PC-3 (cell line): Measurements from ENCODE around the gene TOX3. TPM values are rescaled to one million over a fixed set of nuclear protein-coding genes. Genes with fewer than 3 reads are reported as not detected.
A peak's percentile ranks its signal among the peaks of the same experiment; 100 is the strongest.

Source experiments
- ATAC-seq: fragments of 200-7000 bp; cut with Tn5 transposase; 2 replicates; pipeline ENCODE4 v1.9.1; 2020; ENCODE audit warnings: mild to moderate bottlenecking, moderate library complexity
- BruUV-seq: library from RNA; stranded (reverse); fragments of 400-500 nt; replicated peaks from 2 replicates; lab custom pipeline; 2021; lab: Mats Ljungman, UMichigan
- CTCF ChIA-PET: fragments of 300-600 bp; sonication (Branson Sonifier 250); formaldehyde crosslinking; loops from one replicate; lab custom pipeline; 2022; ENCODE audit warnings: antibody characterized with exemption; lab: Charles Lee
- POLR2A ChIA-PET: fragments of 300-600 bp; sonication (Branson Sonifier 250); formaldehyde crosslinking; loops from one replicate; lab custom pipeline; 2022; ENCODE audit warnings: antibody characterized with exemption; ENCODE audit not compliant: unreplicated experiment; lab: Charles Lee
- DNase-seq: peaks from one replicate; pipeline ENCODE4 v3.0.0-alpha.2; 2015
- H2AFZ ChIP-seq: fragments of 300-600 bp; sonication (generic); 2 replicates; pipeline ENCODE4 v1.6.0; 2016; ENCODE audit warnings: antibody characterized with exemption, low read length
- H3F3A ChIP-seq: fragments of 300-600 bp; sonication (generic); one replicate; pipeline ENCODE4 v1.6.0; 2017; ENCODE audit warnings: antibody characterized with exemption, low read length, control low read depth, mild to moderate bottlenecking; ENCODE audit not compliant: unreplicated experiment
- H3K27ac ChIP-seq: fragments of 300-600 bp; sonication (generic); 2 replicates; pipeline ENCODE4 v1.5.1; 2016; ENCODE audit warnings: mild to moderate bottlenecking, low read length
- H3K27me3 ChIP-seq: fragments of 300-600 bp; sonication (generic); 2 replicates; pipeline ENCODE4 v1.6.1; 2016; ENCODE audit warnings: low read length, mixed read lengths
- H3K36me3 ChIP-seq: fragments of 300-600 bp; sonication (generic); 2 replicates; pipeline ENCODE4 v1.6.1; 2016; ENCODE audit warnings: low read depth, mixed run types, low read length, mixed read lengths
- H3K4me1 ChIP-seq: fragments of 300-600 bp; sonication (generic); 2 replicates; pipeline ENCODE4 v1.5.1; 2016; ENCODE audit warnings: low read length; ENCODE audit not compliant: insufficient read depth
- H3K4me2 ChIP-seq: fragments of 300-600 bp; sonication (generic); 2 replicates; pipeline ENCODE4 v1.6.0; 2016; ENCODE audit warnings: low read length
- H3K4me3 ChIP-seq: fragments of 300-600 bp; sonication (generic); 2 replicates; pipeline ENCODE4 v1.5.1; 2016; ENCODE audit warnings: mild to moderate bottlenecking, low read length, mixed read lengths
- H3K79me2 ChIP-seq: fragments of 300-600 bp; sonication (generic); 2 replicates; pipeline ENCODE4 v1.6.1; 2017; ENCODE audit warnings: low read length, mixed read lengths
- H3K9ac ChIP-seq: fragments of 300-600 bp; sonication (generic); 2 replicates; pipeline ENCODE4 v1.6.0; 2016; ENCODE audit warnings: mild to moderate bottlenecking, low read length
- H3K9me2 ChIP-seq: fragments of 300-600 bp; sonication (generic); replicated peaks from 2 replicates; pipeline ENCODE4 v1.6.1; 2016; ENCODE audit warnings: mixed run types, low read length, mixed read lengths
- H3K9me3 ChIP-seq: fragments of 300-600 bp; sonication (generic); 2 replicates; pipeline ENCODE4 v1.6.1; 2016; ENCODE audit warnings: low read length, mixed read lengths
- H4K20me1 ChIP-seq: fragments of 300-600 bp; sonication (generic); 2 replicates; pipeline ENCODE4 v1.6.1; 2016; ENCODE audit warnings: low read length, mixed read lengths
- CTCF ChIP-seq: fragments of 300-600 bp; sonication (generic); conservative IDR thresholded peaks from 2 replicates; pipeline ENCODE4 v1.5.1; 2017; ENCODE audit warnings: antibody characterized with exemption, low read depth, mild to moderate bottlenecking, low read length
- EZH2 ChIP-seq: fragments of 300-600 bp; sonication (generic); IDR thresholded peaks from one replicate; pipeline ENCODE4 v1.6.1; 2017; ENCODE audit warnings: antibody characterized with exemption, mild to moderate bottlenecking, low read length; ENCODE audit not compliant: unreplicated experiment
- EZH2phosphoT487 ChIP-seq: fragments of 300-600 bp; sonication (generic); IDR thresholded peaks from 2 replicates; pipeline ENCODE4 v1.6.1; 2018; ENCODE audit warnings: mild to moderate bottlenecking, antibody characterized with exemption, low read length, borderline replicate concordance
- intact Hi-C: fragments of 100-400 bp; cut with micrococcal nuclease; formaldehyde crosslinking; loops from 2 replicates; pipeline ENCODE4 v1.9.0; 2023
- total RNA-seq: library from RNA; depleted of rRNA; stranded (reverse); fragments of >200 nt; gene quantifications from 2 replicates; pipeline ENCODE4 v1.2.3, GENCODE V29; 2014

The TOX3 gene
- total RNA-seq, 1 experiment from 2014 or later: not detected

GRCh38 chr16:52470585-52470984 is 76.4 kb downstream of the TOX3 start:
- ChIA-PET CTCF (no interaction called here), POLR2A (no interaction called here)
- no peaks in the 10 kb centered on the region for H3F3A ChIP-seq
- no peak overlapping the region for H2AFZ ChIP-seq
- intact Hi-C loops: no loop called here
- H3K36me3 ChIP-seq: no peaks in the 10 kb centered on the region
- H3K4me3 ChIP-seq: no peak overlapping the region
- no peaks in the 10 kb centered on the region for H4K20me1 ChIP-seq
- no peaks in the 10 kb centered on the region for H3K27me3 ChIP-seq
- no peaks in the 10 kb centered on the region for H3K9me3 ChIP-seq
- H3K9me2 ChIP-seq: no peaks in the 10 kb centered on the region
- H3K27ac ChIP-seq: no peak overlapping the region
- ATAC-seq (no peak), DNase-seq (no peak)
- H3K4me1 ChIP-seq: no peaks in the 10 kb centered on the region
- TF ChIP-seq EZH2phosphoT487 (no peak), CTCF (no peak), EZH2 (no peak)
- H3K79me2 ChIP-seq: no peaks in the 10 kb centered on the region
- no TSS peak for BruUV-seq
- no peak overlapping the region for H3K9ac ChIP-seq
- H3K4me2 ChIP-seq: no peak overlapping the region

- no peak for TF ChIP-seq CTCF
- no peak for TF ChIP-seq EZH2
- no peak for TF ChIP-seq EZH2phosphoT487
- DNase-seq (peak; percentile 11), ATAC-seq (no peak)
- H3K27me3 ChIP-seq: no peaks in the 10 kb centered on the region
- H3K4me3 ChIP-seq: no peak overlapping the region
- H2AFZ ChIP-seq: no peak overlapping the region
- CTCF ChIA-PET: no interaction called here
- no peaks in the 10 kb centered on the region for H3K79me2 ChIP-seq
- H3K27ac ChIP-seq: no peak overlapping the region
- no peaks in the 10 kb centered on the region for H4K20me1 ChIP-seq
- no peaks in the 10 kb centered on the region for H3F3A ChIP-seq
- H3K9me2 ChIP-seq: no peaks in the 10 kb centered on the region
- H3K4me1 ChIP-seq: no peaks in the 10 kb centered on the region
- POLR2A ChIA-PET: no interaction called here
- no peaks in the 10 kb centered on the region for H3K36me3 ChIP-seq
- no peaks in the 10 kb centered on the region for H3K9me3 ChIP-seq
- no peak overlapping the region for H3K9ac ChIP-seq
- BruUV-seq: no TSS peak
- H3K4me2 ChIP-seq: no peak overlapping the region
- intact Hi-C loops: no loop called here
Measured at GRCh38 chr16:52469775-52470174, 77.2 kb downstream of the TOX3 start.

- TF ChIP-seq CTCF (no peak), EZH2 (no peak), EZH2phosphoT487 (no peak)
- H3K4me2 ChIP-seq: no peak overlapping the region
- no peaks in the 10 kb centered on the region for H3K4me1 ChIP-seq
- no peaks in the 10 kb centered on the region for H3K9me3 ChIP-seq
- intact Hi-C loops: no loop called here
- no peaks in the 10 kb centered on the region for H3K36me3 ChIP-seq
- BruUV-seq: no TSS peak
- no peaks in the 10 kb centered on the region for H3K79me2 ChIP-seq
- H4K20me1 ChIP-seq: no peaks in the 10 kb centered on the region
- no peak overlapping the region for H2AFZ ChIP-seq
- no peak for ATAC-seq
- no peak for DNase-seq
- H3K4me3 ChIP-seq: no peak overlapping the region
- H3K27ac ChIP-seq: no peak overlapping the region
- ChIA-PET POLR2A (no interaction called here), CTCF (no interaction called here)
- H3K9ac ChIP-seq: no peak overlapping the region
- H3K9me2 ChIP-seq: no peaks in the 10 kb centered on the region
- H3F3A ChIP-seq: no peaks in the 10 kb centered on the region
- H3K27me3 ChIP-seq: no peaks in the 10 kb centered on the region
Measured at GRCh38 chr16:52469091-52469490, 77.9 kb downstream of the TOX3 start.
